Hepatocyte (in vitro differentiated cells): Measurements from ENCODE around the gene CCZ1B.
"Not testable (repeated sequence)": the region's sequence is repeated elsewhere in the genome, so short reads cannot be mapped to it uniquely, and the experiment has no call there.

Experiments used
- CTCF ChIP-seq: fragments of 200-600 bp; sonication (generic); IDR thresholded peaks from 2 replicates; pipeline ENCODE4 v1.5.1; 2016; ENCODE audit warnings: antibody characterized with exemption, mild to moderate bottlenecking; ENCODE audit not compliant: poor library complexity
- EZH2 ChIP-seq: fragments of 200-600 bp; sonication (generic); IDR thresholded peaks from 2 replicates; pipeline ENCODE4 v1.6.1; 2016; ENCODE audit warnings: antibody characterized with exemption, mild to moderate bottlenecking, borderline replicate concordance
- EZH2phosphoT487 ChIP-seq: fragments of 200-600 bp; sonication (generic); IDR thresholded peaks from one replicate; pipeline ENCODE4 v1.6.1; 2018; ENCODE audit warnings: antibody characterized with exemption, mild to moderate bottlenecking, low read depth, moderate library complexity; ENCODE audit not compliant: unreplicated experiment, severe bottlenecking

GRCh38 chr7:6799887-6800286 is 26.2 kb downstream of the CCZ1B start:
- TF ChIP-seq CTCF, EZH2, EZH2phosphoT487: not testable (repeated sequence)
